ENCODE measurements around the gene XCL1.

The XCL1 gene

GRCh38 chr1:168607872-168608428 lies 31.5 kb downstream of the XCL1 start:
- no peak for TF ChIP-seq CTCF (IDR thresholded peaks at IDR 0.05; ENCODE audit: control insufficient read depth, insufficient read depth, low read depth, low read length, missing control alignments)
- no peak for DNase-seq (ENCODE audit: low read depth)

GRCh38 chr1:168608796-168609715 lies 32.7 kb downstream of the XCL1 start:
- H3K4me3 ChIP-seq (ENCODE audit: control insufficient read depth, low read depth, low read length): no peak overlapping the region
- DNase-seq (ENCODE audit: low read depth): no peak
- TF ChIP-seq CTCF (IDR thresholded peaks at IDR 0.05; ENCODE audit: control insufficient read depth, insufficient read depth, low read depth, low read length, missing control alignments): no peak

More at GRCh38 chr1:168607872-168608428, 31.5 kb downstream of the XCL1 start:
- no peak overlapping the region for H3K4me3 ChIP-seq (ENCODE audit: control insufficient read depth, low read depth, low read length)

GRCh38 chr1:168609741-168610510 lies 33.5 kb downstream of the XCL1 start:
- DNase-seq (ENCODE audit: low read depth): no peak
- H3K4me3 ChIP-seq (ENCODE audit: control insufficient read depth, low read depth, low read length): no peak overlapping the region
- TF ChIP-seq CTCF (IDR thresholded peaks at IDR 0.05; ENCODE audit: control insufficient read depth, insufficient read depth, low read depth, low read length, missing control alignments): no peak

GRCh38 chr1:168613038-168613451 lies 36.6 kb downstream of the XCL1 start:
- TF ChIP-seq CTCF (IDR thresholded peaks at IDR 0.05; ENCODE audit: control insufficient read depth, insufficient read depth, low read depth, low read length, missing control alignments): no peak
- no peak for DNase-seq (ENCODE audit: low read depth)
- no peak overlapping the region for H3K4me3 ChIP-seq (ENCODE audit: control insufficient read depth, low read depth, low read length)

- no peak for TF ChIP-seq CTCF (IDR thresholded peaks at IDR 0.05; ENCODE audit: control insufficient read depth, insufficient read depth, low read depth, low read length, missing control alignments)
- DNase-seq (ENCODE audit: low read depth): no peak
- no peak overlapping the region for H3K4me3 ChIP-seq (ENCODE audit: control insufficient read depth, low read depth, low read length)
Measured at GRCh38 chr1:168613691-168614231, 37.4 kb downstream of the XCL1 start.

- no peak for TF ChIP-seq CTCF (IDR thresholded peaks at IDR 0.05; ENCODE audit: control insufficient read depth, insufficient read depth, low read depth, low read length, missing control alignments)
- DNase-seq (ENCODE audit: low read depth): no peak
- no peak overlapping the region for H3K4me3 ChIP-seq (ENCODE audit: control insufficient read depth, low read depth, low read length)
Measured at GRCh38 chr1:168614235-168614634, 37.8 kb downstream of the XCL1 start.
